GM12892 (cell line): ENCODE results near the gene CIRBP.
"Not testable (repeated sequence)": the region's sequence is repeated elsewhere in the genome, so short reads cannot be mapped to it uniquely, and the experiment has no call there.

Experiments used
- DNase-seq: peaks from one replicate; pipeline ENCODE4 v3.0.0; 2011; ENCODE audit not compliant: insufficient read length
- FAIRE-seq: peaks from 2 replicates; lab custom pipeline; 2011; peaks lifted over from hg19 to GRCh38; lab: Jason Lieb, UNC
- POLR2A ChIP-seq: IDR thresholded peaks from 2 replicates; pipeline ENCODE4 v1.6.1; 2011; ENCODE audit warnings: low read depth, low read length, control low read depth
- POLR2AphosphoS5 ChIP-seq: IDR thresholded peaks from 2 replicates; pipeline ENCODE4 v1.6.1; 2011; ENCODE audit warnings: low read depth, low read length, control low read depth
- TAF1 ChIP-seq: IDR thresholded peaks from 2 replicates; pipeline ENCODE4 v1.6.1; 2011; ENCODE audit warnings: low read depth, mild to moderate bottlenecking, control low read depth, low read length, borderline replicate concordance

The CIRBP gene

DNA sequence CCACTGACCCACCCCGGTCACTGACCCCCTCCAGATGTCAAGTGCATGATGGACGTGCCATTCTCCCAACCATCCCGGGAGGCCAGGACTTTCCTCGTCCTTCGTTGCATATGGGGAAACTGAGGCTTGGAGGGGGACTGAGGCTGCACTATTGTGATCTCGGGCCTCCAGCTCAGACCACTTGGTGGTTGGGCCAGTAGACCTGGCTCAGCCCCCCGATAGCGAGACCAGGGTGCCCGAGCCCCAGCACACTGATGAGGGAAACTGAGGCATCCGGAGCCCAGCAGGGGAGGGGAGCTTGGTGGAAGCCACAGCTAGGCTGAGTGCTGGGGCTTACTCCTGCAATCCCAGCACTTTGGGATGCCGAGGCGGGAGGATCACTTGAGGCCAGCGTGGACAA is 26.9 kb downstream of the CIRBP start:
- FAIRE-seq = no peak
- DNase-seq = no peak
- no peak for TF ChIP-seq POLR2A
- TF ChIP-seq POLR2AphosphoS5 = no peak
- no peak for TF ChIP-seq TAF1

DNA sequence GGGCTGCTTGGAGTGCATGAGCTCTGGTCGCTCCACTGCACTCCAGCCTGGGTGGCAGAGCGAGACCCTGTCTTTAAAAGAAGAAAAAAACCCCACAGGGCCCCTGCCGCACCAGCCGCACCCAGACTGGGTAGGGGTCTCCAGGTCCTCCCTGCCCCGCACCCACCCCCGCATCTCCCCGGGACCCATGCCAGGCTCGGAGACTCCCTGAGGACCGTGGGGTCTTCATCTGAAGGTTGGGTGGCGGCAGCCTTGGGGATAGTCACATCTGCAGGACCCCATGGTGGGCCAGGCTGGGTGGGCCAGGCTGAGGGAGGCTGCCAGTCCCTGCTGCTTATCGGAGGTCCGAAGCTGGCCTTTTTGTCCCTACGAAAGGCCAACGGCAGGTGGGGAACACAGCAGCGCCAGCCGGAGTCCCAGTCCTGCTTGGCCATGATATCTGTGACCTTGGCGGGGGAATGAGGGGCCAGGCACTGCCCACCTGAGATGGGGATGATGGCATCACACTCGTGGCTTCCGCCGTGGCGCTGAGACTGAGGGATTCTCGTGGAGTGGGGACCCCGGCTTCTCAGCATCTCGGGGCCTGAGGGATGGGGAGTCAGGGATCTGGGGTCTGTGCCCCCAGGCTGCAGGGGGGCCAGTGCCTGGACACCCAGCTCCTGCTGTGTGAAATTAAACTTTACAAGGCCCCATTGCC is 27.6 kb downstream of the CIRBP start:
- FAIRE-seq (no peak), DNase-seq (no peak)
- TF ChIP-seq POLR2AphosphoS5 (no peak), POLR2A (no peak), TAF1 (no peak)

DNA sequence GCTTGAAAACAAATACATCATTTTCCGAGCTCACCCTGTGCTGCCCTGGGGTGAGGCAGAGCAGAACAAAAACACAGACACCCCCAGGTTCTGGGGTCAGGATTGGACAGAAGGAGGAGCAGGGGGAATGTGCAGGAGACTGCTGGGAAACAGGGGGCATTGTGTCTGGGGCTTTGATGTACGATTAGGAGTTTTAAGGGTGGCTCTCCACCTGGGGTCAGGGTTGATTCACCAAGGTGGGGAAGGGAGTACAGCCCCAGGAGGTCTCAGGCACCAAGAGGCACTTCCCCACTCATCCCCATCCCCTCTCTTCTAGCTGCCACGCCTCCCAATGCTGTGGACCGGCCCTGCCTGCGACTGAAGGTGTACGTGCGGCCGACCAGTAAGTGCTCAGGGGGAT is 29.1 kb downstream of the CIRBP start:
- DNase-seq (no peak), FAIRE-seq (no peak)
- TF ChIP-seq POLR2AphosphoS5 = no peak
- no peak for TF ChIP-seq POLR2A
- TF ChIP-seq TAF1 = no peak

DNA sequence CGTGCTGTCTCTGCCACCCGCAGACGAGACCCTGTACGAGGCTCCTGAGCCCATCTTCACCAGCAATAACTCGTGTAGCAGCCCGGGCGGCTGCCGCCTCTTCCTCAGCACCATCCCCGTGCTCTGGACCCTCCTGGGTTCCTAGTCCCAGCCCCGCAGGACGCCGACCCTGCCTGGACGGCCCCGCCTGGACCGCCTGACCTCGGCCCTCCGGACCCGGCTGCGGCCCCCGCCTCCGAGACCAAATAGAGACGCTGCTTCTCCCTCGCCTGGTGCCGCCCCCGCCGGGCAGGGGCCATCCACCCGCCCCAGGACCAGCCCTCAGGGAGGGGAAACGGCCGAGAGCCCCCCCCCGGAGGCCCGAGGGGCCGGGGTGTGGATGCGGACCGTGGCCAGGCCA is 30.7 kb downstream of the CIRBP start:
- DNase-seq (no peak), FAIRE-seq (no peak)
- TF ChIP-seq TAF1 (no peak), POLR2AphosphoS5 (no peak), POLR2A (no peak)

DNA sequence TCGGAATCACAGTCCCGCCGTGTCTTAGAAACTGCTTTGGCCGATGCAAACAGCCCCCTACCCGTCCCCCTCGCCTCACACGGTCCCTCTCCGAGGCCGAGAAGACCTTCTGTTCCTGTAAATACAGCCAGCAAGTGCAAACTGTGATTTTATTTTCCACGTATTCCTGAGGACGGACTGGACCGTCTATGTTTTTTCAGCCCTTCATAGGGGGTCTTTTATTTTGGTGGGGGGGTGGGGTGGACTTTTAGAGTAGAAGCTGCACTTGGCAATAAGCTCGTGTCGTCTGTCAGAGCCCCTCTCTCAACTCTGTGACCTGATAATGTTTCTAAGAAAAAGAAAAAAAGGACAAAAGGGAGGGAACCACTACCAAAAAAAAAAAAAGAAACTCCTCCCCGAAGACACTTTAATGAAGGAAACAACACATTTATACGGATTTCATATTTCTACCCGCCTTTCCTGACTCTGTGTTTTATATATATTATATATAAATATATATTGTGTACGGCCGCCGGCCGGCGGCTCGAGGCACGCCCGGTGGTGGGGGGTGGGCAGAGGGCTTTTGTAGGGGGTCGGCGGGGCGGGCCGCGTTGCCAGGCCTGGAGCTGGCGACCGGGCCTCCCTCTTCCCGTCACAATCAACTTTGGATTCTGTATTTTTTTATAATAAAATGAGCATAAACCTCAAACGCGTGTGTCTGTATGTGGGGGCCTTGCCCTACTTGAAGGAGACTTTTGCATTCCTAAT is 31.8 kb downstream of the CIRBP start:
- TF ChIP-seq POLR2AphosphoS5 (no peak), TAF1 (no peak), POLR2A (no peak)
- DNase-seq (no peak), FAIRE-seq (no peak)

DNA sequence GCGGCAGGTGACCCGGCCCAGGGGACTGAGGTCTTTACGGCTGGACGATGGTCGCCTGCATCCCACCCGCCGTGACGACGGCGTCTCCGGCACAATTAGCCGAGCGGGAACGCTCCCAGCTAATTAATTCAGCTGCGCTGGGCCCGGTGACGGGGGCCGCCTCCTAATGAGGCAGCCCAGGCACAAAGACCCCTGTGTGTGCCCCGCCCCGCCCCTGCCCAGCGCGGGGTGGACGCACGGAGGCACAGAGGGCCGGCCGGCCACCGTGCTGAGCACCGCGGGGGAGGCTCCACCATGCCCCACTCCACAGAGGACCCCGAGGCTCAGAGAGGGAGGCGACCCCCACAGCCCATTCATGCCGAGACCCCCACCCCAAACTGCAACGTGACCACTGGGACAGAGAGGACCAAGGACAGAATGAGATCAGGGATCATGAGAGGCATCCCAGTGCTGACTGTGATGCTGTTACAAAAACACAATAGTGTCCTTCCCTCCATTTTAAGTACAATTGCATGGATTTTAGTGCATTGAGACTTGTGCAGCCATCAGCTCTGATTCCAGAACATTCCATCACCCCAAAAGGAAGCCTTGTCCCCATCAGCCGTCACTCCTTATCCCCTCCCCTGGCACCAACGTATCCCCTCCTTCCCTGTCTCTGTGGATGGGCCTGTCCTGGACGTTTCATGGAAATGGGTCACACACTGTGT is 33.6 kb downstream of the CIRBP start:
- FAIRE-seq = no peak

DNA sequence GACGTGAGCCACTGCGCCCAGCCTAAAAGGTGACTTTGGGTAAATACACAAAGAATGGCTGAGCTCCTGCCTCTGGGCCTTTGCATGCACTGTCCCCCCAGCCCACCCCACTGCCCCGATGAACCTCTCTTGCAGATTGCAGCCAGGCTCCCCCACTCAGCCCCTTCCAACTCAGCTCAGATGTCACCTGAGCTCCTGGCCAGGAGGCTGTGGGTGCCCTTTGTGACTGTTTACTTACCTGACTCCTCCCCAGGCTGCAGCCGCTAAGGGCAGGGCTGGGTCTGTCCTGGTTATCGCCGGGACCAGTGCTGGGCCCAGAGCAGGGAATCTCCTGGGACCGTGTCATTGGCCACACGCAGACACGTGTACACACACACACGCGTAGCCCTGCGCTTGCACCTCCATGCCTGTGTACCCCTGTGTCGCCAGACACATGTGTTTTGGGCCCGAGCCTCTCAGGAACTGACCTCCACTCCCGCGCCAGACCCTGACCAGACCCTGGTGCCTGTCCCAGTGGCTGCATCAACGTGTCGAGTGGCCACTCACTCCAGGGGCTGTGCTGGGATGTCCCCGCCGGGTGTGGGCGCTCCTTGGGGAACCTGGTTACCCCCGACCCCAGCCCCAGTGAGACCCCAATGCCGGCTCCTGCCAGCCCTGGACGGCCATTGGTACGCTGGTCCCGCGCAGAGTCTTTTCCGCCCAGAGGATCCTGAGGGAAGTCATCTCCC is 35.2 kb downstream of the CIRBP start:
- DNase-seq (no peak), FAIRE-seq (no peak)
- no peak for TF ChIP-seq TAF1

More for the DNA sequence above, 33.6 kb downstream of the CIRBP start:
- no peak for DNase-seq
- TF ChIP-seq POLR2AphosphoS5 = no peak
- TF ChIP-seq POLR2A = no peak
- no peak for TF ChIP-seq TAF1

DNA sequence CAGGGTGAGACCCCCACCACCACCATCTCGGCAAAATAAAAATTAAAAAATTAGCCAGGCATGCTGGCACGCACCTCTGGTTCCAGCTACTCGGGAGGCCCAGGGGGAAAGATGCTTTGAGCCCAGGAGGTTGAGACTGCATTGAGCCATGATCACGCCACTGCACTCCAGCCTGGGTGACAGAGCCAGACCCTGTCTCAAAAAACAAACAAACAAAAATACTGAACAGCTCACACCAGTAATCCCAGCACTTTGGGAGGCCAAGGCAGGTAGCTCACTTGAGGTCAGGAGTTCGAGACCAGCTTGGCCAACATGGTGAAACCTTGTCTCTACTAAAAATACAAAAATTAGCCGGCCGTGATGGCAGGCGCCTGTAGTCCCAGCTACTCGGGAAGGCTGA is 36.2 kb downstream of the CIRBP start:
- DNase-seq, FAIRE-seq: not testable (repeated sequence)

DNA sequence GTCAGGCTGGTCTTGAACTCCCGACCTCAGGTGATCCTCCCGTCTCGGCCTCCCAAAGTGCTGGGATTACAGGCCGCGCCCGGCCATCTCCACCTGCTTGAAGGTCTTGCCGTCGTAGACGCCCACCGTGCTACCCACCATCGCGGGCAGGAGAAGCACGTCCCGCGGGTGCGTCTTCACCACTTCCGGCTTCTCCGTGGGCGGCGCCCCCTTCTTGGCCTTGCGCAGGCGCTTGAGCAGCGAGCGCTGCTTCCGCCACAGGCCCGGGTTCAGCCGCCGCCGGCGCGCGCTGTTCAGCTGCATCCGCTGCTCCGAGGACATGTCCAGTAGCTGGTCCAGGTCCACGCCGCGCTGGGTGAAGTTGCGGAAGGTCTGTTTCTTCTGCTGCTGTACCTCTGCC is 38.2 kb downstream of the CIRBP start:
- no peak for FAIRE-seq
- no peak for DNase-seq
- TF ChIP-seq TAF1 (no peak), POLR2A (no peak), POLR2AphosphoS5 (no peak)

DNA sequence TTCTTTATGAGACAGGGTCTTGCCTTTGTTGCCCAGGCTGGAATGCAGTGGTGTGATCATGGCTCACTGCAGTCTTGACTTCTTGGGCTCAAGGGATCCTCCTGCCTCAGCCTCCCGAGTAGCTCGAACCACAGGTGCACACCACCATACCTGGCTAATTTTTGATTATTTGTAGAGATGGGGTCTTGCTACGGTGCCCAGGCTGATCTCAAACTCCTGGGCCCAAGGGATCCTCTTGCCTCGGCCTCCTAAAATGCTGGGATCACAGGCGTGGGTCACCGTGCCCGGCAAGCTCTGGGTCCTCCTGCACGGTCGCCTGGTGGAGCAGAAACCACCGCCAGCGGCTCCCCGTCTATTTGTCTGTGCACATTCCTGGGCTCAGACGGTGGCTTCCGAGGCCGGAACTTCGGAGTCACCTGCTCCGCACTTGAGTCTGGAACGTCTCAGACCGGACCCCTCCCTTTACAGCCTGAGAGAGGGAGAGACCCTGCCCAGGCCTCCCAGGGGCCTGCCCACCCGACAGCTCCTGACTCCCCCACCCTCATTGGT is 38.7 kb downstream of the CIRBP start:
- TF ChIP-seq POLR2AphosphoS5 = no peak
- TF ChIP-seq POLR2A = no peak
- TF ChIP-seq TAF1 = no peak
- FAIRE-seq = no peak
- no peak for DNase-seq

DNA sequence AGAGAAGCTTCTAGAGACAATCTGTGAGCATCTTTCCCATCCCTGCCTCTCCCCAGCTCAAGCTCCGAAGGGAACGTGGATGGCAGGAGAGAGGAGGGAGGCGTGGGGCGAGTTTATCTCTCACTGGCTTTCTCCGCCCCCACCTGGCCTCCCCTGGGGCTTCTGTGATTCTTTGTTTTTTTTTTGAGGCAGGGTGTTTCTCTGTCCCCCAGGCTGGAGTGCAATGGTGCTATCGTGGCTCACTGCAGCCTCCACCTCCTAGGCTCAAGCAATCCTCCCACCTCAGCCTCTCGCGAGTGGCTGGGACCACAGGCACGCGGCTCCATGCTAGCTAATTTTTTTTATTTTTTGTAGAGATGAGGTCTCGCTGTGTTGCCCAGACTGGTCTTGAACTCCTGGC is 39.6 kb downstream of the CIRBP start:
- TF ChIP-seq POLR2A (no peak), TAF1 (no peak), POLR2AphosphoS5 (no peak)
- no peak for DNase-seq
- no peak for FAIRE-seq
